Erythroblast (primary cell): ENCODE data around the gene ALKBH4.

Experiments used
- GATA1 ChIP-seq: IDR thresholded peaks from 2 replicates; pipeline ENCODE4 v1.6.1; 2011; ENCODE audit warnings: low read depth, mild to moderate bottlenecking, control low read depth, low read length, moderate library complexity
- POLR2A ChIP-seq: IDR thresholded peaks from 2 replicates; pipeline ENCODE4 v1.6.1; 2011; ENCODE audit warnings: mild to moderate bottlenecking, low read length

- TF ChIP-seq POLR2A (no peak), GATA1 (no peak)
Observed at GRCh38 chr7:102473271-102473991, 8.8 kb upstream of the ALKBH4 start.
